Measurements from ENCODE around the gene FAM168A.

GRCh38 chr11:73596547-73596946, 1.4 kb downstream of the FAM168A start:
- TF ChIP-seq CTCF (IDR thresholded peaks at IDR 0.05) (no peak), POLR2A (IDR thresholded peaks at IDR 0.05) (no peak)
